Sigmoid colon (tissue), 7 donors: ENCODE data around the gene AFDN. TPM values are rescaled to one million over a fixed set of nuclear protein-coding genes. Genes with fewer than 3 reads are reported as not detected.

Source experiments
- DNase-seq: peaks from one replicate; pipeline ENCODE4 v3.0.0-alpha.2; 2019
- H3K27ac ChIP-seq, 4 donors: fragments of 200-600 bp; sonication (generic); one replicate each; pipeline ENCODE4 v1.5.1; 2016 to 2019; ENCODE audit warnings: mild to moderate bottlenecking in 1 of 4
- H3K27me3 ChIP-seq, 3 donors: fragments of 200-600 bp; sonication (generic); one replicate each; pipeline ENCODE4 v1.5.1; 2019; ENCODE audit warnings: mild to moderate bottlenecking in 1 of 3
- H3K36me3 ChIP-seq, 4 donors: fragments of 200-600 bp; sonication (generic); one replicate each; pipeline ENCODE4 v1.5.1; 2016 to 2019
- H3K4me1 ChIP-seq, 4 donors: fragments of 200-600 bp; sonication (generic); one replicate each; pipeline ENCODE4 v1.5.1; 2017 to 2019
- H3K4me3 ChIP-seq, 4 donors: fragments of 200-600 bp; sonication (generic); one replicate each; pipeline ENCODE4 v1.5.1; 2017 to 2019; ENCODE audit warnings: mild to moderate bottlenecking in 2 of 4, moderate library complexity in 1 of 4
- H3K9me3 ChIP-seq, 4 donors: fragments of 200-600 bp in 3 of 4; sonication (generic) in 3 of 4; one replicate each; pipeline versions ENCODE4 v1.5.1 to v1.6.1; 2013 to 2019
- CTCF ChIP-seq, 4 experiments: fragments of 450-650 bp in 3 of 4; fragments of 200-600 bp in 1 of 4; IDR thresholded peaks; one replicate each; pipeline ENCODE4 v1.5.1; 2016 to 2019; ENCODE audit warnings: antibody characterized with exemption in 4 of 4, mild to moderate bottlenecking in 3 of 4, moderate library complexity in 2 of 4
- EP300 ChIP-seq, 4 donors: sonication (generic); formaldehyde crosslinking; IDR thresholded peaks; one replicate each; pipeline ENCODE4 v1.6.1; 2017; ENCODE audit warnings: antibody characterized with exemption in 4 of 4
- POLR2A ChIP-seq, 2 donors: fragments of 450-650 bp; IDR thresholded peaks; one replicate each; pipeline ENCODE4 v1.6.1; 2016; ENCODE audit warnings: antibody characterized with exemption in 2 of 2, mild to moderate bottlenecking in 2 of 2, moderate library complexity in 2 of 2
- POLR2AphosphoS5 ChIP-seq, 4 donors: sonication (generic); formaldehyde crosslinking; IDR thresholded peaks; one replicate each; pipeline ENCODE4 v1.6.1; 2017; ENCODE audit warnings: antibody characterized with exemption in 4 of 4
- WGBS, 2 donors: extraction: QIAGEN DNeasy Blood & Tissue Kit; methylation state at CpG; one replicate each; pipeline ENCODE4 v1.1.7; 2013; 5-methylcytosine and 5-hydroxymethylcytosine counted together
- intact Hi-C: fragments of 100-400 bp; cut with DNase I; formaldehyde crosslinking; loops from one replicate; pipeline ENCODE4 v1.15.1; 2023
- polyA plus RNA-seq, 3 donors: library from polyadenylated mRNA; stranded (reverse); fragments of 200-250 nt; gene quantifications; one replicate each; pipeline ENCODE4 v1.2.3, GENCODE V29; 2013
- total RNA-seq, 4 donors: library from RNA; depleted of rRNA; stranded (reverse); fragments of >200 nt; gene quantifications; one replicate each; pipeline ENCODE4 v1.1.0, GENCODE V29; 2016
- donor health status: healthy with polysubstance abuse.
- donor health status: Bipolar disorder and iron deficiency.
- donor health status: healthy.

The AFDN gene
- total and polyA plus RNA-seq, 7 donors: 43.2 to 104 (median 83.6) TPM

GRCh38 chr6:167845856-167846255 is 19.1 kb downstream of the AFDN start:
- 91 to 92% methylated on average over 4 of the region's 4 CpGs for WGBS, 2 donors
- no peaks in the 10 kb centered on the region for H3K9me3 ChIP-seq
- H3K27ac ChIP-seq: no peak overlapping the region
- H3K36me3 ChIP-seq: no peaks in the 10 kb centered on the region
- peaks cover 0 to 51% (median 39%) of the 10 kb centered on the region in 4 donors for H3K4me1 ChIP-seq
- TF ChIP-seq CTCF (IDR thresholded peaks at IDR 0.05): no peak
- no peak for TF ChIP-seq POLR2A (IDR thresholded peaks at IDR 0.05)
- TF ChIP-seq POLR2AphosphoS5 (IDR thresholded peaks at IDR 0.05): no peak
- TF ChIP-seq EP300 (IDR thresholded peaks at IDR 0.05): no peak
- no peak for DNase-seq
- no peaks in the 10 kb centered on the region for H3K27me3 ChIP-seq
- intact Hi-C loops: no loop called here
- H3K4me3 ChIP-seq: no peak overlapping the region

- intact Hi-C loops: no loop called here
- 86 to 87% methylated on average over 6 of the region's 6 CpGs for WGBS, 2 donors
- TF ChIP-seq POLR2A (IDR thresholded peaks at IDR 0.05): no peak
- TF ChIP-seq CTCF (IDR thresholded peaks at IDR 0.05): no peak
- no peak for TF ChIP-seq EP300 (IDR thresholded peaks at IDR 0.05)
- TF ChIP-seq POLR2AphosphoS5 (IDR thresholded peaks at IDR 0.05): no peak
- H3K4me1 ChIP-seq: peaks cover 0 to 46% (median 31%) of the 10 kb centered on the region in 4 donors
- H3K4me3 ChIP-seq: no peak overlapping the region
- no peaks in the 10 kb centered on the region for H3K9me3 ChIP-seq
- H3K27ac ChIP-seq: no peak overlapping the region
- H3K27me3 ChIP-seq: no peaks in the 10 kb centered on the region
- no peak for DNase-seq
- no peaks in the 10 kb centered on the region for H3K36me3 ChIP-seq
Measured at GRCh38 chr6:167846997-167847606, 20.4 kb downstream of the AFDN start.

GRCh38 chr6:167847936-167848335 is 21.2 kb downstream of the AFDN start:
- Histone ChIP-seq H3K9me3 (no peaks in the 10 kb centered on the region), H3K27me3 (no peaks in the 10 kb centered on the region), H3K27ac (no peak overlapping the region), H3K36me3 (no peaks in the 10 kb centered on the region), H3K4me1 (peaks cover 0 to 42% (median 30%) of the 10 kb centered on the region in 4 donors), H3K4me3 (no peak overlapping the region)
- intact Hi-C loops: no loop called here
- TF ChIP-seq CTCF (IDR thresholded peaks at IDR 0.05) (no peak), POLR2A (IDR thresholded peaks at IDR 0.05) (no peak)
- 91 to 93% methylated on average over 1 of the region's 1 CpG for WGBS, 2 donors
- no peak for DNase-seq

GRCh38 chr6:167848783-167849182 is 22.1 kb downstream of the AFDN start:
- TF ChIP-seq CTCF (IDR thresholded peaks at IDR 0.05): no peak
- no peak for TF ChIP-seq POLR2A (IDR thresholded peaks at IDR 0.05)
- TF ChIP-seq POLR2AphosphoS5 (IDR thresholded peaks at IDR 0.05): no peak
- TF ChIP-seq EP300 (IDR thresholded peaks at IDR 0.05): no peak
- H3K27me3 ChIP-seq: no peaks in the 10 kb centered on the region
- no peaks in the 10 kb centered on the region for H3K36me3 ChIP-seq
- 95 to 97% methylated on average over 4 of the region's 4 CpGs for WGBS, 2 donors
- no peak overlapping the region for H3K27ac ChIP-seq
- H3K4me1 ChIP-seq: peaks cover 0 to 43% (median 31%) of the 10 kb centered on the region in 4 donors
- DNase-seq: no peak
- no peaks in the 10 kb centered on the region for H3K9me3 ChIP-seq
- intact Hi-C loops: no loop called here
- H3K4me3 ChIP-seq: no peak overlapping the region
